HG02870 (cell line): Measurements from ENCODE around the gene GREB1L.

ENCODE experiments used
- ATAC-seq: cut with Tn5 transposase; IDR thresholded peaks from one replicate; pipeline ENCODE4 v1.9.1; 2021; ENCODE audit warnings: mild to moderate bottlenecking, moderate library complexity; ENCODE audit not compliant: unreplicated experiment

The GREB1L gene

GRCh38 chr18:21444465-21445212 lies 202.6 kb downstream of the GREB1L start:
- no peak for ATAC-seq

- no peak for ATAC-seq
Observed at GRCh38 chr18:21448299-21448698, 206.3 kb downstream of the GREB1L start.

GRCh38 chr18:21449367-21450290 lies 207.6 kb downstream of the GREB1L start:
- no peak for ATAC-seq

GRCh38 chr18:21450503-21450902 lies 208.5 kb downstream of the GREB1L start:
- no peak for ATAC-seq

GRCh38 chr18:21450913-21451312 lies 208.9 kb downstream of the GREB1L start:
- ATAC-seq: no peak

GRCh38 chr18:21451851-21452250 lies 209.8 kb downstream of the GREB1L start:
- ATAC-seq: no peak

- ATAC-seq: no peak
Observed at GRCh38 chr18:21452276-21452780, 210.3 kb downstream of the GREB1L start.

GRCh38 chr18:21452796-21453510 lies 210.9 kb downstream of the GREB1L start:
- no peak for ATAC-seq

- ATAC-seq: no peak
Observed at GRCh38 chr18:21453511-21453901, 211.5 kb downstream of the GREB1L start.

GRCh38 chr18:21454725-21455124 lies 212.7 kb downstream of the GREB1L start:
- no peak for ATAC-seq

GRCh38 chr18:21456428-21457178 lies 214.6 kb downstream of the GREB1L start:
- ATAC-seq: no peak

- no peak for ATAC-seq
Observed at GRCh38 chr18:21457179-21457535, 215.1 kb downstream of the GREB1L start.

- no peak for ATAC-seq
Observed at GRCh38 chr18:21458310-21458709, 216.3 kb downstream of the GREB1L start.

GRCh38 chr18:21458788-21459187 lies 216.8 kb downstream of the GREB1L start:
- no peak for ATAC-seq

- no peak for ATAC-seq
Observed at GRCh38 chr18:21459706-21460286, 217.8 kb downstream of the GREB1L start.

- ATAC-seq: no peak
Observed at GRCh38 chr18:21461460-21461859, 219.4 kb downstream of the GREB1L start.

- ATAC-seq: no peak
Observed at GRCh38 chr18:21463718-21464117, 221.7 kb downstream of the GREB1L start.

- ATAC-seq: no peak
Observed at GRCh38 chr18:21468514-21469164, 226.6 kb downstream of the GREB1L start.

- ATAC-seq: no peak
Observed at GRCh38 chr18:21472741-21473140, 230.7 kb downstream of the GREB1L start.

GRCh38 chr18:21474621-21475020 lies 232.6 kb downstream of the GREB1L start:
- ATAC-seq: no peak
